HS-5 (cell line): ENCODE data around the gene FARS2.
"Not testable (repeated sequence)": the region's sequence is repeated elsewhere in the genome, so short reads cannot be mapped to it uniquely, and the experiment has no call there.

ENCODE experiments used
- DNase-seq: peaks from one replicate; pipeline ENCODE4 v3.0.0-alpha.2; 2012; ENCODE audit warnings: low read depth

Gene FARS2

DNA sequence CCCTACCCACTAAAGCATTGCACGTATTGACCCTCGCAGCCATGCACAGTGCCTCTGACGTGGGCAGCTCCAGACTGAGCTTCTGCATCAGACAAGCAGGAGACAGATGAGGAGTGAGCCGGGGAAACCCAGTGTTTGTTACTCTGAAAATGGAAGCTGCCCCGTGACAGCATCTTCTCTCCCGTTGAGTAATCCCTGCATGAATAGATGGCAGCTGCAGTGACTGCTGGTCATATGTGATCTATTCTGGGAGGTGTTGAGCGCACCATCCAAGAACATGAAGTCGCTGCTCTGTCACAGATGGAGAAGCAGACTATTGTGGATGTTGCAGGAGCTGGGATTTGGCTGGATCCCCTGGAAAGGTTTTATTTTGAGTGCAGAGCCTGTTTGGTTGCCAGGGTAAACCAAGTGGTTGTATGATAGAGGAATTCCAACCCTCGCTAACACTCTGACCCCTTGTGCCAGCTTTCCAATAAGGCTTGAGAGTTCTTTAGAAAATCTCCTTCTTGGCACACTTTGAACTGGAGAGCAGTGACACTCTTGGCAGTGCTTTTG lies 503.2 kb downstream of the FARS2 start:
- DNase-seq = no peak

DNA sequence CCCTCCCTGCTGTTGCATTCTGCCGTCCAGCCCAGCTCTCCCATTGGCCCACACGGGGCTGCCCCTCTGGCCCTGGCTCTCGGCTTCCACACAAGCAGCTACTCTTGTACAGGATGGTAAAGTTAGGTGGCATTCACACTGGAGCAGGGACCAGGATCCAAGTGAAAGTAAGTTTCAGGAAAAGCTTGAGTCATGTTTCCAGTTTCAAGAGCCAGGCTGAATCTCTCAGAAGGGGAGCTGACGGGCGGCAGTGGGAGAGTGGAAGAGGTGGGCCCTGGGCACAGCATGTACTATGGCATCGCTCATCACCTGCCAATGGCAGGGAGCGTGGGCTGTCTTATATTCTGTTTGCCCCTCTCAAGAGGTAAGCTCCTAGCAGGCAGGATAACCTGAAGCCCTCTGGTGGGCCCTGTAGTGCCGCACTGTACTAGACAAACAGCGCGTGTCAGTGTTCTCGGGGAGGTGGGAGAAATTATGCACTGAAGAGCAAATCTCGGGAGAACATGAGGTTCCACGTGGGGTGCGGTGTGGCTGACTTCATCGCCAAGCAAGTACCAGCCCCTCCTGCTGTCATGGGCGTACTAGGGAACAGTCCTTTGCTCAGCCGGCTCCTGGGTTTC lies 503.9 kb downstream of the FARS2 start:
- no peak for DNase-seq

DNA sequence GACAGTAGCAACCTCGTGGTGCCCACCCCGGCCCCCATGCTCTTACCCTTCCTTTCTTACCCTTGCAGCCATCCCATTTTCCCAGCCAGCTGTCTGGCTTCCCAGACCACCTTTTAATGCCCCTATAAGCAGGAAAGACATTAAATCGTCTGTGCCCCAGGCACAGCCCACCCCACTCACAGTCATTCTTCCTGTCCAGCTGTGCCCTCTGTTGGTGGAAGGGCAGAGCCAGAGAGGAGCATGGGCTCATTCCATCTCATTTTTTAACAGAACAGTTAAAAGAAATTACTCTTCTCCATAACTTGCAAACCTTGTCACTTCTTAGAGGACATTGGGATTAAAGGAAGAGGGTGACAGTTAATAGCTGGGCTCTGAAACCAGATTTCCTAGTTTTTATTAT lies 504.9 kb downstream of the FARS2 start:
- DNase-seq = no peak

DNA sequence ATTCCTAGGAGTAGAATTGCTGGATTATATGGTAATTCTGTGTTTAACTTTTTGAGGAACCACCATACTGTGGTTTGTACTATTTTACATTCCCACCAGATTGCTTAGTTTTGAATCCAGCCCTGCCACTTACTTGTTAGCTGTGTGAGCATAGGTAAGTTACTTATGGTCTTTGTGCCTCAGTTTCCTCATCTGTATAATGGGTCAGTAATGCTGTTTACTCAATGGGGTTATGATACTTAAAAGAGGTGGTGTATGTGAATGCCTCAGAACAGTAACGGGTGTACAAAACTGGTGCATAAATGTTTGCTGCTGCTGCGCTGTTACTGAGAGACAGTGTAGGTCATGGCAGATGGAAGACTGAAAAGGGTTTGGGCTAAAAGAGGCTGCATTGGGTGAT lies 506.2 kb downstream of the FARS2 start:
- no peak for DNase-seq

DNA sequence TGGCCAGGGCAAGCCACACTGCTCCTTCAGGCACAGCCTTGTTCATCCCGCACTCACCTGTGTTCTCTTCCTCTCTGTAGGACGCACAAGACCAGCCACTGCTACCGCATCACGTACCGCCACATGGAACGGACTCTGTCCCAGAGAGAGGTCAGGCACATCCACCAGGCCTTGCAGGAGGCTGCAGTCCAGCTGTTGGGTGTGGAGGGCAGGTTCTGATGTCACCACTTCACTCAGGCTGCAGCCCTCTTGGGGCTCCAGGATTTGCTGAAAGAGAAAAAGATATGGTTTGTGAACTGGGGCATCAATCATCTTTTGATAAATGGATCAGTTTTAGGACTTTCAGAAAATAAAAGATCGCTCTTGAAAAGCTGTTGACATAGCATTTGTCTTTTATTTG lies 509.9 kb downstream of the FARS2 start:
- DNase-seq = no peak

DNA sequence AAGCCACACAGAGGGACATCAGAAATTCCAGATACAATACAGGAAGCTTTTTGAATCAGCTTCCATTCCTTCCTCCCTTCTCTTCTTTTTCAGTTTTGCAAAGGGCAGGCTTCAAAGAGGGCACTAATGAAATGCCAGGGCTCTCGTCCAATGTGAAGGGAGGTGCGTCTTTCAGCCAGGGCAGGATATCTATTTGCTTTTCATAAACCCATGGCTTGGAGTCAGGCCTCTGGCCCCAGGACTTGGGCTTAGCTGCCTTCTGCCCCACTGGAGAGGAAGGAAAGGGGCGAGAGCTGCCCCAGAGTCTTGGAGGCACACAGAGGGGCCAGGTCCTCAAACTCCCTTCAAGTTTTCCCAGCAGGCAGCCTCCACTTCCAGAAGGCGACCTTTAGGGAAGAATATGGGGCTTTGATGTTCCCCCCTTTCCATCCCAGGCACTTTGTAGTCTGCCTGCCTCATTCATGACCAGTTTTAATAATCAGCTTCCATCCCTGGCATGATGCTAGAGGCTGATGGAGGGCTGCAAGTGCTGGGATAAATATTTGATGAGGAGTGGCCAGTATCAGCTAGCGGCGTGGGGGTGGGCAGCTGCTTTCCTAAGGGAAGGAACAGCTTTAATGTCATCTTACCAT lies 510.6 kb downstream of the FARS2 start:
- DNase-seq = no peak

DNA sequence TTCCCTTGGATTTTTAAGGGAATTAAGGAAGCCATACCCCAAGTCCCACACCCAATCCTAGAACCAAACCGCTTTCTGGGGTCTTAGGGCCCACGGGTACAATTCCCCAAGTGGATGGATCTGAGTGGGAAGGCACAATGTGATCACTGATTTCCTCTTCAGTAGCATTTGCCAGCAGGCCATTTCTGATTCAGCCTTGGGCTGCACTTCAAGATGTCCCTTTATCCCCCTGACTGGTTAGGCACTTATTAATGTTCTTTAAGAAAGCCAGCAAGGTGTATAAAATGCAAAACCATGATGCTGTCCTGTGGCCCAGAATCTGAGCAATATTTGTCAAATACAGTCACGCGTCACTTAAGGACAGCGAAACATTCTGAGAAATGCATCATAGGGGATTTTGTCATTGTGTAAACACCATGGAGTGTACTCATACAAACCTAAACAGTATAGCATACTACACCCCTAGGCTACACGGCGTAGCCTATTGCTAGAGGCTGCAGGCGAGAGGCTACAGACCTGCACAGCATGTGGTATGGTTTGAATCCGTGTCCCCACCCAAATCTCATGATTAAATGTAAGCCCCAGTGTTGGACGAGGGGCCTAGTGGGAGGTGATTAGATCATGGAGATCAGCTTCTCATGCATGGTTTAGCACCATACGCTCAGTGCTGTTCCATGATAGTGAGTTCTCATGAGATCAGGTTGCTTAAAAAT lies 511.3 kb downstream of the FARS2 start:
- DNase-seq = no peak

DNA sequence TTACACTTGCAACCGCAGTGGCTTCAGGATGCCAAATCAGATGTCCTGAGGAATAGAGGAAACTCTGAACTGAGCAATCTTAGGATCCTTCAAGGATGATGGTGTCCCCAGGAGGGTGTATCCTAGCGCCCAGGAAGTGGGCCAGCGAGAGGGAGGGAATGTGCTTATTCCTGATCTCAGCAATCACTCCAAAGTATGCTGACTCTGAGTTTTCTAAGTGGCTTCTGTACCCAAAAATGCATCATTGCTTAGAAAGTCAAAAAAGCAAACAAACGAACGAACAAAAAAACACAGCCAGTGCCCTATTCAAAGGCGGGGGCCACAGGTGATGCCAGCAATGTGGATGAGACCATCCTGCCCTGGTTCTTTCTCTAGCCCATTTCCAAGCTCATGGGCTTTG lies 514.8 kb downstream of the FARS2 start:
- DNase-seq = no peak

DNA sequence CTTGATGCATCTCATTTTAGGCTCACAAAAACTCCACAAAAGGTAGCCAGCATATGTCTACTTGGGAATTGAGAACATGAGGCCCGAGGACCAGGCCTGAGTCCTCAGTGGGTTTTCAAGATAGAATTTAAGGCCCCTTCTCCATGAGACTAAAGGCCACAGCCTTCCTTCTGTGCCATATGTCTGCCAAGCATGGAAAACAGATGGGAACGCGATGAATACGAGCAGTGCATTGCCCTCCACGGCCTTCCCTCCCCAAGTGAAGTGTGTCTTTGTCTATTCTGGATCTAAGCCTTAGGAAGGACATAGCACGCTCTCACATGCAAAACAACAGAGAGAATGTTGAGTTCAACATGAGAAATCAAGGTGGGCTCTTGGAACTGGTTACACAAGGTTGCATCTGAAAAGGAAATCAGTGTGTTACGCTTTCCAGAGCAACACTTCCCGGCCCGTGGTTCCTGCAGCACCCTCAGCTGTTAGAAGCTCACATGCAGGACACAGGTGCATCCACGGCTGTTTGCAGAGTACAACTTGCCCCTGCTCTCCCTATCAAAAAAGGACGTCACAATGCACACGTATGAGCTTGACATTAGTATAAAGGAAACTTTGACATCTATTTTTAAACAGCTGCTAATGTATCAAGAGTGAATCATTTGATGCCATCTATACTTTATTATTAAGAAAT lies 515.5 kb downstream of the FARS2 start:
- DNase-seq = no peak

DNA sequence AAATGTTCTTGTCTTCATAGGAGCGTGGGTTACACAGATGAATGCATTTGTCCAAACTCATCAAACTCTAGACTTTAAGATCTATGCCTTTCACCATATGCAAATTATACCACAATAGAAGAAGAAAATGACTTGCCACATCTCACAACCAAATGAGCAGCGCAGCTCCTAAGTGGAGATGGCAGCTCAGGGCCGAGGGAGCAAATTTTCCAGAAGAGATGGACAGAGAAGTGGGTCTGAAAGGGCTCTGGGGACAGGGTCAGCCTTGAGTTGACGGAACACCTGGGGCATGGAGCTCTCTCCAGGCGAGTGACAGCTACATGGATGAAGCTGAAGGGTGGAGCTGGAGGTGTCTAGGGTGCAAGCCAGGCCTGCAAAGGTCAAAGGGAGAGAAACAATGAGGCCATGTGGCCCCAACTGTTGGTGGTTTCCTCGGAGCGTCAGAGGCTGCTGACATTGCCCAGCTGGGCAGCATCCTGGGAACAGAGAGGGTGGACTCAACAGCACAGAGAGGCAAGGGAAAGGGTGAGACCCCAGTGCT lies 517.1 kb downstream of the FARS2 start:
- DNase-seq = no peak

DNA sequence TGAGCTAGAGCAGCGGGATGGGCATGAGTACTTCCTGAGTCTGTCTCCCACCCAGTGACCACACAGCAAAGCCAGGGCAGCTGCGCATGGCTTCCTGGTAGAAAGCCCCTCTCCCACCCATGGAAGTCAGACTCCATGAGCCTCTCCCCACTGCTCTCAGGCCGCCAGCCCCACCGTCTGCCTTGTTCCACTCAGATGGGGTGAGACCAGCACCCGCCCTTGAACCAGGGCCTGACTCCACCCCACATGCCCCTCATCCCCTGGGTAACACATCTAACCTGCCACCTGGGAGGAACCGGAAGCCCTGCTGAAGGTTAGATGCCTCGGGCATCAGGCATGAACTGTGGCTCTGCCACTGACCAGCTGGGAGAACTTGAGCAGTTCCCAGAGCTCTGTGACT lies 517.6 kb downstream of the FARS2 start:
- DNase-seq = no peak

DNA sequence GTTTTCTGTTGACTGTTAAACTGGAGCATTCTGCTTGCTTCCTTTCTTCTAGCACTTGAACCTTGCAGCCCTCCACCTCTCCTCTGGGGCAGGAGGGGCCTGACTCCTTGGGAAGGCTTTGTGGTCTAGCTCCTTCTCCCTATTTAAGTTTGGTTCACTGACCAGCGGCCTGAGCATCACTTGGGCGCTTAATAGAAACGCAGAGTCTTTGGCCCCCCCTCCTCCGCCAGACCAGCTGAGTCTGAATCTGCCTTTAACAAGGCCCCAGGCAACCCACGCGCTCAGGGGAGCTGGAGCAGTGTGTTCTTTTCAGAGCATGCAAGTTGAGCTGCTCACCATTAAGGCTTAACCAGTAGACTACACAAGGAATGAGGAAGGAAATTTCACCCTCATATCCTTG lies 519.7 kb downstream of the FARS2 start:
- DNase-seq = no peak

DNA sequence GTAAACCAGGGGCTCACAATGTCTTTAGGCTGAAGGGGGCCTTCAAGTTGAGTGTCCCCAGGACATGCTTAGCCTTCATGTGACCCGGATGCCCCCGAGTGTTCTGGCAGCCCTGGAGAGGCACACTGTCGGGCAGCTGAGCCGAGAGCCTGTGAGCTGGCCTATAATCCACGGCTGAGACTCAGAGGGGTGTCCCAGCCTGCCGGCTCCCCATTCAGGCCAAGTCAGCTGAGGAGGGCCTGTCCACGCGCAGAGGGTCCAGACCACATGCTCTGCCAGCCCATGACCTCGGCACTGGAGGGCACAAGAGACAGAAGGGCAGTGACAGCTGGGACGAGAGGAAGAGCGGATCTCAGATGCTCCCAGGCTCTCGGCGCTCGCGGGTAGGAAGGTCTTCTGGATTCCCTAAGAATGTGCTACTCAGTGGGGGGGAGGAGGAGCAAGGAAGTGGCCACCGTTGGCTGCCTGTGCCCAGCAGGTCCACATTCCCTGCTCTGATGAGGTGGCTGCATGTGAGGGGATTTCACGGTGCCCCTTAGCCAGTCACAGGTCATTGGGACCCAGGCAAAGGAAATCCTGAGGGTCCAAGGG lies 520.7 kb downstream of the FARS2 start:
- no peak for DNase-seq

DNA sequence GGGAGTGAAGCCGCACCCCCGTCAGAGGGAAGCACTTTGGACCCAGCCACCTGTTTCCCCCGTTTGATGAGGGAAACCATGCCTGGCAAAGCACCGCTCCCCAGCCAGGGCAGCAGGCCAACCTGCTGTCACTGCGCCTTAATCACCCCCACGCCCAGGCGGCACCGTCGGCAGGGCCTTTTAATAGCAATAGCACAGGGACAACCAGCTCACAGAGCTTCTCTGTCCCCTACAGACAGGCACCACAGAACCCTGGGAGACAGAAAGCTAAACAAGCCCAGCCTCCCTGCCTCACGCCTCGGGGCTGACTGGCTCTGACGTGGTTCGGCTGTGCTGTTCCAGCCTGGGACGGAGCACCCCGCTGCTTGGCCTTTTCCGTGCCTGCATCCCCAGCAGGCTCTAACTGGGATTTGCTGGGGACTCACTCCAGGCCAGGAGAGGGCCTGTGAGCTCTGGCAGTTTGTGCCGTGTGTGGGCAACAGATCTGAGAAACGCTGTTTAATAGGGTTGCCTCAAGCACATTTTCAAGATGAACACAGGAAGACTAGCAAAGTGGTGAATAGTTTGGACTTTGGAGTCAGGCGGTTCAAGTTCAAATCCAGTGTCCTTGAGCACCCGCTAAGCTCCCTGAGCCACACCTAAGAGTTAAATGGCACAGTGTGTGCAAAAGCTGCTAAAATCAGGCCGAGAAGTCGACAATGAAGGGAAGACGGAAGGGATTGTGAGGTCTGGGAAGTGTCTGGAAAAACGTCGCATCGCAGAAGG lies 521.7 kb downstream of the FARS2 start:
- no peak for DNase-seq

DNA sequence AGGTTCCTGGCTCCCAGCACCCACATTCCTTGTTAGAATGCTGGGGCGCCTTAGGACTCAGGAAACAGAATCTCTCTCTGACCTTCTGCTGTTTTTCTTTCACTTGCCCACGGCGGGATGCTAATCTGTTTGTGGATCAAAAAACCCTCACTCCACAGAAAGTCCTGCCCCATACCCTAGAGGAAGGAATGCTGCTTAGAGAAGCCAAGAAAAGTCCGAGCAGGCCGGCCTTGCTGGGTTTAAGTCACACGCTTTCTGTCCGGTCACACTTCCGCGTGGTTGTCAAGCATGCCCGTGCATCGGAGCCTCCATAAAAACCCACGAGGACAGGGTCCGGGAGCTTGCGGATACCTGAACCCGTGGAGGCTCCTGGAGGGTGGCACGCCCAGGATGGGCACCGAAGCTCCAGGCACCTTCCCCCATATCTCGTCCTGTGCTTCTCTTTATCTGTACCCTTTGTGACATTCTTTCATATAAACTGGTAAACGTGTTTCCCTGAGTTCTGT lies 522.3 kb downstream of the FARS2 start:
- no peak for DNase-seq

DNA sequence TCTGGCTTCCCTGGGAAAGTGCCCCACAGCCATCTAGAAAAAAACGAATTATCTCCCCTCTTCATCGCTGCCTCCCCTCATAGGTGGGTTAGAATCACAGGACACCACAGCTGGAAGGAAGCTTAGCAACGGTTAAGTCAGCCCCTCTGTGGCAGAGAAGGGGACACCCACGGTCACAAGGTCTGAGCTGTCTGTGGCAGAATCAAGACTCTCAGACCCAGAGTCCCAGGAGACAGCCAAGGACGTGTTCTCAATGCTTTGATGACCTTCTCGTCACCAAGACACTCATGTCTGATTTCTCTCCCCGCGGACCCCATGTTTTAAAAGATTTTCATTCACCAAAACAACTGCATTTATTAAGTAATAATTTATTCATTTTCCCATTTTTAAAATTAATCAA lies 523.9 kb downstream of the FARS2 start:
- no peak for DNase-seq

DNA sequence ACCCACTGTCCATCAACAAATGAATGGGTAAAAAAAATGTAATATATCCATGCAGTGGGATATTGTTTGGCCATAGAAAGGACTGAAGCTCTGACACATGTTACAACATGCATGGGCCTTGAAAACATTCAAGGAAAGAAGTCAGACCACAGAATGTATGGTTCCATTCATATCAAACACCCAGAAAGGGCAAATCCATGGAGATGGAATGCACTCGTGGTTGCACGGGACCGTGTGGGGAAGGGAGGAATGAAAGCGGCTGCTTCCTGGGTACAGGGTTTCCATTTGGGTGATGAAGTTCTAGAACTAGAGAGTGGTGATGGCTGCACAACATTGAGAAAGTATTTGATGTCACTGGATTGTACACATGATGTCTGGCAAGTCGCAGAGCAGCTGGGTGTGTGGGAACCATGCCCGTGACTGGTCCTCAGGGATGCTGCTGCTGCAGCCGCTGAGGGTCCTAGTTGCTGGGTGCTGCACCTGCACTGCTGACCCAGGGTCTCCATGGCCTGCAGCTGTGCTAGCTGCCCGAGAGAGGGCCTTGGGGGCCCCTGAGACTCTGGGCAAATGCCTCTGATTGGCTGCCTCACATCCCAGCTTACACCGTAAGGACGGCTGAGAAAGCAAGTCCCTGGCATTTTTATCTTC lies 525.1 kb downstream of the FARS2 start:
- DNase-seq = no peak

DNA sequence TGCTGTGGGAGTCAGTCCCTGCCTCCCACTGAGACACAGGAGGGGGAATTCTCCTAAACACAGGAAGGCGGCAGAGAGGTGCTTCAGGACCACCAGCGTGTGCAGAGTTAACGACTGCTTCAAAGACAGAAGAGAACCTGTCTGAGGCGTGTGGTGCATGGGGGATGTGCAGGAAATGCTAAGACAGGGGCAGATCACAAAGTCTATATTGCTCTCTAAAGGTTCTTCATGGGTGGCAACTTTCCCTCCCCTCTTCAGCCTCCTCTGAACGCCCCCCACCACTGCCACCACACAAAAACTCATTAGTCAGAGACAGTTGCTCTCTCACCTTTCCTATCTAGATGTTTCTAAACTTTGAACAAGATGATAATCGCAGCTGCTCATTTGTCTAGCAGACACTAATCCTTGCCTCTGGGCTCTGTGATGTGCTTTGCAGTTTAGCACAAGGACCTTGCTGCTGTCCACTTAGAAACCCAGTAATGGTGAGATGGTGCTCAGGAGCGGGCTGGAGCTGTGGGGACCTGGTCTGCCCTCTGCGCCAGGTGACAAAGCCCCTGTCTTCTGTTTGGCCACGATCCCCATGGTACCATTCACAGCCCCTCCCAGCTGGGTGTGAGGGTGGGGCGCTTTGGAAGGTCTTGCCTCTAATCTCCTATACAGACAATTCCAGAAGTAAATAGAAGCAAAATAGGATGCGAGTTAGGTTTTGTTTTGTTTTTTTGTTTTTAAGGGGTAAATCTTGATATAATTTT lies 525.8 kb downstream of the FARS2 start:
- DNase-seq = no peak

DNA sequence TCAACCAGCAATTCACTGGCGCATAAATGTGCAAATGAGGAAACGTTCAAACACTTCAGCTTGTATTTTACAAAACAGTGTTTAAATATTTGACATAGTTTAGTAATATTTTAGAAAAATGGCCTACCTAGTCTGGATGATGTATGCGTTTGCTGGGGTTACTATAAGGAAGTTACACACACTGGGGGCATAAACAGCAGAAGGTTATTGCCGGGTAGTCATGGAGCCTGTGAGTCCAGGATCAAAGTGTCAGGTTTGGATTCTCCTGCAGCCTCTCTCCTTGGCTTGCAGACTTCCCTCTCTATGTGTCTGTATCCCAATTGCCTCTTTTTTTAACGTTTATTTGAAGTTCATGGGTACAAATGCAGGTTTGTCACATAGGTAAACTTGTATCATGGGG lies 528.1 kb downstream of the FARS2 start:
- DNase-seq = not testable (repeated sequence)

DNA sequence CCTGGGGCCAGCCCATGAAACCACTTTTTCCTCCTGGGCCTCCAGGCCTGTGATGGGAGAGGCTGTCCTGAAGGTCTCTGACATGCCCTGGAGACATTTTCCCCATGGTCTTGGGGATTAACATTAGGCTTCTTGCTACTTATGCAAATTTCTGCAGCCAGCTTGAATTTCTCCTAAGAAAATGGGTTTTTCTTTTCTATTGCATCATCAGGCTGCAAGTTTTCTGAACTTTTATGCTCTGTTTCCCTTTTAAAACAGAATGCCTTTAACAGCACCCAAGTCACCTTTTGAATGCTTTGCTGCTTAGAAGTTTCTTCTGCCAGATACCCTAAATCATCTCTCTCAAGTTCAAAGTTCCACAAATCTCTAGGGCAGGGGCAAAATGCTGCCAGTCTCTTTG lies 535.2 kb downstream of the FARS2 start:
- not testable (repeated sequence) for DNase-seq
